HG03457 (cell line): ENCODE measurements around the gene SHE.

Experiments
- ATAC-seq: cut with Tn5 transposase; IDR thresholded peaks from one replicate; pipeline ENCODE4 v1.9.1; 2021; ENCODE audit warnings: moderate number of reproducible peaks; ENCODE audit not compliant: unreplicated experiment

SHE gene

DNA sequence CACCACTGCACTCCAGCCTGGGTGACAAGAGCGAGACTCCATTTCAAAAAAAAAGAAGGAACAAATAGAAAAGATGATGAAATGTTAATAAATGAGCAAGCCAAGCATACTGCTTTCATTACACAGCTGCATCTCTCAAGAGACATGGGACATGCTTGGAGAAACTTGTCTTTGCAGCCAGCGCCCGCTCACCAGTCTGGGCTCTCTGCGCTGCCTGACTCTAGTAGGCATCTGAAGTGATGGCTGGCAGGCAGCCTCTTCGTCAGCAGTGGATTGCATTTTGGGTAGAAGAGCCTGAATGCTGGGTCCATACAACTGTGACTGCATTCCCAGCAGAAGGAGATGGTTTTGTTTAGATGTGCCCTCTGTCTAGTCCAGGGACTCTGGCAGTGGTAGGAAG is 49.1 kb downstream of the SHE start:
- ATAC-seq = no peak

DNA sequence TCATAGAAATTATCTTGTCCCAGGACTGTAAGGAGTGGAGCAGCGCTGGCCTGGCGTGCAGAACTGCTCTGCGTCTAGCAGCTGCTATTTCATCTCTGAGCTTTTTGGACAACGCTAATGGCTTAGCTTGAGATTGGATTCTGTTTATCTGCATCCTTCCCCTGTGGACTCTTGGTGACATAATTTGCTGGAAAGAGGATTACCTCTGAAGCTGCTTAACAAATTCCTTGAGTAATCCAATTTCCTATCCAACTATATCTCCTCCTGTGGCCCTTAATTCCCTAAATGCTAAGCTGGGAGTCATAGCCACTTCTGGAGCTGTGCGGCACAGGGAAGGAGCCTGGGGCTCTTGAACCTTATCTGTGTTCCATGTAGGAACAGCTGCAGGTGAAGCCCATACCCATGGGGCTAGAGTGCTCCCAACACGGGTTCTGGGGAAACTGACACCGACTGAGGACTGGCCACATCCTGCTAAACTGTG is 53.8 kb downstream of the SHE start:
- ATAC-seq = no peak

DNA sequence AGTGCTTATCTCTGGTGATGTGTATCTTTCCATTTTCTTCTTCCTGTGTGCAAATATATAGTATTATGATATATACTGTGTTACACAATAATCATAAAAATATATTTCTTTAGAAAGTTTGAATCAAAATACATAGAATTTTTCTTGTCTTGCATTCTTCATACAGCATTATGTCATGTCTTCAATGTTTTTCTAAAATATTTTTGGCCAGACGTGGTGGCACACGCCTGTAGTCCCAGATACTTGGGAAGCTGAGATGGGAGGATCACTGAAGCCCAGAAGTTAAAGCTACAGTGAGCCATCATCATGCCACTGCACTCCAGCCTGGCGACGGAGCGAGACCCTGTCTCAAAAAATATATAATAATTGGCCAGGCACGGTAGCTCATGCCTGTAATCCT is 55.4 kb downstream of the SHE start:
- no peak for ATAC-seq

DNA sequence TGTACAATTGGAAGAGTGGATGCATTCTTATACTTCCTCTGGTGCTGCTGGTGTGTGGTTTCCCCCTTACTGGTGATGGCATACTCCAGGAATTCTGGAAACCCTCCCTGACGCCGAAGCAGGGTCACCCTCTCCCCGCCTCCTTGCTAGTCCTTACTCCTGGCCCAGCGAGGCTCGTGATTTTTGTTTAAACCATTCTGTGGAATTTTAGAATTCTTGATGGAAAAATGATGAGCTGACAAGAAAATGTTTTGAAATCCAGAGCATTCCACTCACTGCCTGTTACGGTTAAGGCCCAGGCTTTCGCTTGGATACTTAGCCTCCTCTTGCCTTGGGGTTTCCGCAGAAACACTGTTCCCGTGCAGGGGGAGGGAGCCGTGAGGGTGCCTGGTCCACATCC is 55.9 kb downstream of the SHE start:
- ATAC-seq = no peak

DNA sequence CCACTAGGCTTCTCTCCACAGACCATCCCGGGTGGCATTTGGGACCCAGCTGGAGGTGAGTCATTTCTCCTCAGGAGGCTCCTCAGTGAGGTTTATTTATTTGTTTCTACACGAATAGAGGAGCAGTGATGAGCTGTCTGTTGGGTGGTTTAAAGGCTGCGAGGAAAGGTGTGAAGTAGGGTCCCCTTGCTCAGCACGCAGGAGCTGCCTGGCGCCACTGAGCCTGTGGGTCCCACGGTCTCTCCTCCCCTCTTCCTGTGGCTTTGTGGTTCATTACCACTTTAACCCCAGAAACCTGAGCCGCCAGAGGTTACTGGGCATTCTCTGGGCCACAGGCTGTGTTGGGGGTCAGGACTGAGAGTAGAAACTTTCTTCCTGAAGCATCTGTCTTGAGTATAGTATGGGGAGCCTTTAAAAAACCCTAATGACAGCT is 57.2 kb downstream of the SHE start:
- ATAC-seq = peak; percentile 65

DNA sequence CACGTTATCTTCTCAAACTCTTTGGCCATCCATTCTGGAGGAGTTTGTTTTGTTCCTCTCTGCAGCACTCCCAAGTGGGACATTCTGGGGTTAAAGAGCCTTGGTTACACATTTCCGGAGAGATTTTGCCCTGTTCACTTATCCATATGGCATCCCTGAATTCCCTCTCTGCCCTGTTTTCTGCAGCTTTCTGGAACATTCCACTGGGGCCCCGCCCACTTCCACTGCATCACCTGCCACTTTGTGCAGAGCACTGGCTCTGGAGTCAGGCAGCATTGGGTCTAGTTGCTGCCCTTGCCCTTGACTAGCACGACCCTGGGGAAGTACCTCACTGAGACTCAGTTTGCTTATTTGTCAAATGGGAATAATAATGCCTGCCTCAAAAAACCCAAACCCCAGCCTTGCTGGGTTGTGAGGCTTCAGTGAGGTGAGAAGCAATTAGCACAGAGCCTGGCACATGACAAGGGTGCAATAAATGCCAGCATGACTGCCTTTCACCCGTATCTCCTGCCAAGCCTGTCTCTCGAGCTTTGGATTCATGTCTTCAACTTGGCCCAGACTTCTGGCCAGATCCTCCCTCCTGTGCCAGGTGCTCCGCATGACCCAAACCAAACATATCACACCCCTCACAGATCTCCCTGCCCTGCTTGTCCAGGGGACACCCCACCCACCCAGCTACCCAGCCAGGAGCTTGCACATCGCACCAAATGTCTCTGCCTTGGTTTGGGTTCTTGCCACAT is 58.8 kb downstream of the SHE start:
- no peak for ATAC-seq

DNA sequence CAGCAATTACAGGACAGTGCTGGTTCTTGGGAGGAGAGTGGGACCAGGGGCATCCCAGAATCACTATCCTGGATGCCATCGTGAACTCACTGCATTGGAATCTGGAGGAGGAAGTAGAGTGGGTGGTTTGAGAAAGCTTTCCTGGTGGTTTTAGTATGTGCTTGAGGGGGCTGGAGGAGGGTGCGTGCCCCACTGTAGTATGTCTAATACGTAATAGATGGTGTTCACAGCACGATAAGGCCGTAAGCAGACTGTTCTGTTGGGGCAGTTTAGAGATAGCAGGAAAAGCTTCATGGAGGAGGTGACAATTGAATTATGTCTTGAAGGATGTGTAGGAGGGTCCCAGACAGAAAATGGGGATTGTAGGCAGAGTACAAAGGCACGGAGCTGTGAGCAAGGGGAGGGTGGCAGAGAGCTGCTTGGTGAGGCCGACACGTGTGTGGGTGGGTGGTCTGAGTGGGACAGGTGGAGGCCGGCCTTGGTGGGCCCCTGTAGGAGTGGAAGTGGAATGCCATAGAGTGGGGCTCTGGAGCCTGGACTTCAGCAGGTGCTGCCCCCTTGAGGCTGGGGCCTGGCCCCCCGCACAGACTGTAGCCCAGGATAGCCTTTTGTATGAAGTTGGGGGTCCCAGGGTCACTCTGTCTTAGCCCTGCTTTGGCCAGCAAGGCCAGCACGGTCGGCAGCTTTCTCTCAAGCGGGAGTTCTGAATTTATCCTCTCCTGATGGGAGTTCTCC is 60.0 kb downstream of the SHE start:
- no peak for ATAC-seq

DNA sequence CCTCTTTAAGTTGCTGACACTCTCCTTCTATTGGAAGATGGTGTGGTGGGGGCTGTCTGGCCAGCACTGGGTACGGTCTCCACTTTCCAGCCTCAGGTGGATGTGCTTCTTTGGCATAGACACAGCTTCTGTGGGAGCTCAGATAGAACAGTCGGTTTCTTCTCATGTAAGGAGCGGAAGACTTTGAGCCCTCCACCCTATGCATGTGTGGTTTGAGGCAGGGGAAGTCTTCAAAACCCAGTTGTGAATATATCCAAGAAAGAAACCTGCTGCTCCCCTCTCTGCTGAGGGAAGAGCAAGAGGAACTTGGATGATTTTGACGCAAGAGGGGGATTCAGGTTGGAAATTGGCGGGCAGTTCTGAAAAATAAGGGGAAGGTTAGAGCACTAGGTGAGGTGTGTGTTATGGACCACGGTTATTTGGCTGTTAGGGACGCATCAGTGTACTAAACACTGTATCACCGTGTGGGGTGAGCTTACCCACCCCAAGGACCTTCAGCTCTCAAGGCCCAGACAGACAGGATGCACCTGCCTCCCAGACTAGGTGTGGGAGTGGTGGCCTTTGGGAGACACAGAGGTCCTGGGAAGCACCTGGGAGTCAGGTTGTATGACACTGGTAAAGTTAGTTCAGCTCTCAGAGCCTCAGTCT is 60.8 kb downstream of the SHE start:
- ATAC-seq = no peak

DNA sequence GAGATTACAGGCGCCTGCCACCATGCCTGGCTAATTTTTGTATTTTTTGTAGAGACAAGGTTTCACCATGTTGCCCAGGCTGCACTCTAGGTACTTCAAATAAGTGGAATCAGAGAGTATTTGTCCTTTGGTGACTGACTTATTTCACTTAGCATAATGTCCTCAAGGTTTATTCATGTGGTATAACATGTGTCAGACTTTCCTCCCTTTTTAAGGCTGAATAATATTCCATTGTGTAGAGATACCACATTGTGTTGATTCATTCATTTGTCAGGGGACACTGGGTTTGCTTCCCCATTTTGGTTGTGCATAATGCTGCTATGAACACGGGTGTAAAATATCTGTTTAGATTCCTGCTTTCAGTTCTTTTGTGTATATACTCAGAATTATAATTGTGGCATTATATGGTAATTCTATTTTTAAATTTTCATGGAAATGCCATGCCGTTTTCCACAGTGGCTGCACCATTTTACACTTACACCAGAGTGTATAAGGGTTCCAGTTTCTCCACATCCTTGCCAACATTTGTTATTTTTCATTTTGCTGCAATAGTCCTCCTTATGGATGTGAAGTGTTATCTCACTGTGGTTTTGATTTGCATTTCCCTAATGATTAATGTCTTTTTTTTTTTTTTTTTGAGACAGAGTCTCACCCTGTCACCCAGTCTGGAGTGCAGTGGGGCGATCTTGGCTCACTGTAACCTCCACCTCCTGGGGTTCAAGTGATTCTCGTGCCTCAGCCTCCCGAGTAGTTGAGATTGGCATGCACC is 62.0 kb downstream of the SHE start:
- no peak for ATAC-seq

DNA sequence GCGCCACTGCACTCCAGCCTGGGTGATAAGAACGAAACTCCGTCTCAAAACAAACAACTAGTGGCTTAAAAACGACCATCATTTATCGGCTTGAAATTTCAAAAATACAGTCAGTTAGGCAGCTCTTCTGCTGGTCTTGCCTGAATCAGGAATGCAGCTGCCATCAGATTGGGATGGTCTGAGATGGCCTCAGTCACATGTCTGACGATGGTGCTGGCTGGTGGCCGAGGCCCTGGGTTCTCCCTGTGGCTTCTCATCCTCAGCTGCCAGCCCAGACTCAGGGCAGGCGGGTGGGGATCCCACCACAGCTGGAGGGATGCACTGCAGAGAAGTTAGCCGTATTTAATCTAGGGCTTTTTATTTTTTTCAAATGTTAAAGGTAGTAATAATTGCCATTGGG is 65.8 kb downstream of the SHE start:
- ATAC-seq = no peak

DNA sequence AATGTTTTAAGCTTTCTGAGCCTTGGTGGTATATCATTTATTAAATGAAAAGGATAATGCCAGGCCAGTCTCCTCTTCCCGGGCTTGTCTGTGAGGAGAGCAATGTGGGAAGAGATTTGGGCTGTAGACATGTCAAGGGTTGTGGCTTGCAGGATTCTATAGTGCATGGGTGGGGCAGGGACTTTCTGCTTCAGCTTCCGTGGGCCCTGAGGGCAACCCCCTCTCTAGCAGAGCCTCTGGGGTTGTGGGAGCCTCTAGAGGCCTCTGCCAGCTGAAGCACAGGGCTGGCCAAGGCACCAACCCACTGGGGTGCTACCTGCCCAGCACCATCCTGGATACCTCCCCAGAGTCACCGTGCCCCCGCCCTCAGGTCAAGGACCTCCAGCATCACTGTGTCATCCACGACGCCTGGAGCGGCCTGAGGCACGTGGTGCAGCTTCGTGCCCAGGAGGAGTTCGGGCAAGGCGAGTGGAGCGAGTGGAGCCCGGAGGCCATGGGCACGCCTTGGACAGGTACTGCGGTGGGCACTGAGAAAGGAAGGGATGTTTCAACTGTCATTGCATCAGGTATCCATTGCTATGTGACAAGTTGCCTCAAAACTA is 66.5 kb downstream of the SHE start:
- no peak for ATAC-seq

DNA sequence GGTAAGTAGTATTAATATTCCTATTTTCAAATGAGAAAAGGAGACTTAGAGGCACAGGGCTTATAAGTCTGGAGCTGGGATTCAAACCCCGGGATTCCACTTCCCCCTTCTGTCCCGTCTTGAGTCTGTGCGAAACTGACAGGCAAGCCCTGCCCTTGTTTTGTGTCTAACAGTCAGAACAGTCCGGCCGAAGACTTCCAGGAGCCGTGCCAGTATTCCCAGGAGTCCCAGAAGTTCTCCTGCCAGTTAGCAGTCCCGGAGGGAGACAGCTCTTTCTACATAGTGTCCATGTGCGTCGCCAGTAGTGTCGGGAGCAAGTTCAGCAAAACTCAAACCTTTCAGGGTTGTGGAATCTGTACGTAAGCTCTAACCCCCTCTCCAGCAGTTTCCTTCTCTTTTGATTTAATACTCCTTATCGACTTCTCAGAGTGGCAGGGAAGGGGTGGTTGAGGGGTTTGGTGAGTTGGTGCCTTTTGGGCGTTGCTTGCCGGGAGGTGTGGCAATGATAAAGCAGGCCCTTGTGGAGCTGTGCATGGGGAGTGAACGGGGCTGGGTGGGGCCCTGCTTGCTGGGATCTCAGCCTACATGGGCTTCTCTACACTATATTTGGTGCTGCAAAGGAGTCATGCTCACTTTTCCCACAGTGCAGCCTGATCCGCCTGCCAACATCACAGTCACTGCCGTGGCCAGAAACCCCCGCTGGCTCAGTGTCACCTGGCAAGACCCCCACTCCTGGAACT is 67.7 kb downstream of the SHE start:
- no peak for ATAC-seq

DNA sequence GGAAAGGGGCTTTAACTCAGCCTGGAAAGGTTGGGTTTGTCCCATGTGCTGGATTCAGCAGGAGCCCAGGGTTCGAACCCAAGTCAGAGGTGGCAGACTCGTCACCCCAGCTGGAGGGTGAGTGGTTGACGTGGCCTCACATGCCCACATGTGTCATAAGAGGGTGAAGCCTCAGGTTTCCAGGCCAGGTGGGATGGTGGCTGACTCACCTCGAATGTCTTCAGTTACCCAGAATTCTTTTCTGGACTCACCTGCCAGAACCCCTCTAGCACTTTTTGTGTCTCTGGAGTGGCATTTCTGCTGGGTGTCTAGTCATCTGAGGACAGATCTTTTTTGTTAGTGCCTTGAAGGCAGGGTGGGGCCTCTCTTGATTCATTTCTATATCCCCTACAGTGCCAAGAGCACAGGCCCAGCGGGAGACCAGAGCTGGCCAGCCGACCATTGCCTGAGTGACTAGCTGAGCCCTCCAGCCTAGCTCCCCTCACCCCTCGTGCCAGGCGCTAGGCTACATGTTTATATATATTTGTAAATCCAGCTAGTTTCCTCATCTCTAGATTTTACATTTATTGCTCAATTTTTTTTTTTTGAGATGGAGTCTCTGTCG is 68.9 kb downstream of the SHE start:
- ATAC-seq = no peak

DNA sequence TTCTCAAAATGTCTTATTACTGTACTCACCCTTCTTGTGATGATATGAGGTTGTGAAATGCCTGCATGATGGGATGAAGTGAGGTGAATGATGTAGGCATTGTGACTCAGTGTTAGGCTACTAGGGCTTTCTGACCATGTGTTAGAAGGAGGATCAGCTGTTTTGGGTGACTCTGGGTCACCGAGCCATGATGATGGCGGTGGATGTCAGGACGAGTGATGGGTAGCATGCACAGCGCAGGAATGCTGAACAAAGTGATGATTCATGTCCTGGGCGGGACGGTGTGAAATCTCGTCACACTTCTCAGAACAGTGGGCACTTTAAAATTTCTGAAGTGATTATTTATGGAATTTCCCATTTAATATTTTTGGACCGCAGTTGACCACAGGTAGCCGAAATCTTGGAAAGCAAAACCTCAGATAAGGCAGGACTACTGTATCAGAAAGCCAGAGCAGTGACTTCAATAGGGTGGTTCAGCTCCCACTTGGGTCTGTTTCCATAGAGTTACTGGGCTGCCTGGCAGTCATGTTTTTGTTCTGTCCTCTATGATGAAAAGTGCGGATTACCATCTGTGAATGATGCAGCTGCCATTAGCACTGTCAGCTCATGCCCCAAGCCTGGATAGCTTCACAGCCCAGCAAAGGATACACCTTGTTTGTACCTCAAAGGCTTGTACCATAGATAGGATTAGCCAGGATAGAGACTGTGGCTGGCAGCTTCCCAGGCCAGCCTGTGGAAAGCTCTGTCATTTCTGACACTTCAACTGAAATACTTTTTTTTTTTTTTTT is 70.4 kb downstream of the SHE start:
- no peak for ATAC-seq

DNA sequence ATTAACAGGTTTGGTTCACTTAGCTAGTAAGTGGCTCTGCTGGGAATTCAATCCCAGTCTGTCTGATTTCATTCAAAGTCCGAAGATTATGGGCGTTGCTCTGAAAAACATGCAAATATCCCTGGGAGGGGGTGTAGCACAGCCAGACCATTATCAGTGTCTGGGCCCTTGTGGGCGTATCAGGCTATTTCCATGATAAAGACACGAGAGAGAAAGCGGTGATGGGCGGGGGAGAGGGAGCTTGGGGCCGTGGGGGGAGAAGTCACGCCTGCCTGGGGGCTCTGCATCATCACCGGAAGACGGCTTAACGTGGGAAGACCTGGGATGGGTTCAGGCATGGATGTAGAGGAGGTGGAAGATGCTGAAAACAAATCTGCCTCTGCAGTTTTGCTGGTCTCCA is 71.3 kb downstream of the SHE start:
- no peak for ATAC-seq

DNA sequence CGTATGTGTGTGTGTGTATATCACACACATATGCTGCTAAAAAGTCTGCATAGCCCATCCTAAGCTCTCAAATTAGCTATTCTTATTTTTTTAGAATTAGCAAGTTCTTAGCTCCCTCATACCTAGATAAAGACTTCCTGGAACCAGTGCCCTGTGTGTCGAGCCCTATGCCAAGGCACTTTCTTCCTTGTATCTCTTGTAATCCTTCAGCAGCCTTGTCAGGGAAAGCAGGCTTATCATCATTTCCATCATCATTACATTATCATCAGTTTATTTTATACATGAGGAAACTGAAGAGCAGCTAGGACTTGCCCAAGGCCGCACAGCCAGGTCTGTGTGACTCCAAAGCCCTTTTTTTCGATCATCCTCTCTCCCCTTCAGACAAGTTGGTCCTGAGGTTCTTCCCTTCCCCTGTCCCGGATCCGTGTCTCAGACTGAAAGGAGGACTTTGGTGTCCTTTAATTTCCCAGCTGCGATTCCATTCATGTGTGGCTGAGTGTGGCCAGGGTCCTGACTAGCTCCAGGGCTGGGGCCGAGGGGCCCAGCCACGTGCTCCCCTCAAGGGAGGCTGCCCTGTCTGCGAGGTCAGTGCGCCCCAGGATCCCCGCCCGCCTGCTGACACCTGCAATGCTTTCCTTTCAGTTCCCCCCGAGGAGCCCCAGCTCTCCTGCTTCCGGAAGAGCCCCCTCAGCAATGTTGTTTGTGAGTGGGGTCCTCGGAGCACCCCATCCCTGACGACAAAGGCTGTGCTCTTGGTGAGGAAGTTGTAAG is 72.2 kb downstream of the SHE start:
- ATAC-seq = no peak
